ENCODE data around the gene C1QTNF5. TPM values are rescaled to one million over a fixed set of nuclear protein-coding genes. Genes with fewer than 3 reads are reported as not detected.

Gene C1QTNF5
- total RNA-seq, 6 experiments from 2014 or later = 8.2 to 16.1 (median 15.1) TPM

GRCh38 chr11:119371067-119371601 is 30.5 kb upstream of the C1QTNF5 start:
- peaks cover 3% of the 10 kb centered on the region for H3K27me3 Mint-ChIP-seq (ENCODE audit: insufficient read depth)
- no peak for TF ChIP-seq CTCF (IDR thresholded peaks at IDR 0.05)
- no peak for DNase-seq
- H3K27ac Mint-ChIP-seq = no peak overlapping the region
- no peak overlapping the region for H3K4me3 Mint-ChIP-seq
- H3K36me3 Mint-ChIP-seq (ENCODE audit: low read depth) = no peaks in the 10 kb centered on the region
- H3K4me1 Mint-ChIP-seq (ENCODE audit: low read depth) = peaks cover 34% of the 10 kb centered on the region
- H3K9me3 Mint-ChIP-seq = no peaks in the 10 kb centered on the region

GRCh38 chr11:119370486-119371046 is 29.9 kb upstream of the C1QTNF5 start:
- peaks cover 3% of the 10 kb centered on the region for H3K27me3 Mint-ChIP-seq (ENCODE audit: insufficient read depth)
- no peaks in the 10 kb centered on the region for H3K9me3 Mint-ChIP-seq
- peaks cover 28% of the 10 kb centered on the region for H3K4me1 Mint-ChIP-seq (ENCODE audit: low read depth)
- no peaks in the 10 kb centered on the region for H3K36me3 Mint-ChIP-seq (ENCODE audit: low read depth)
- no peak overlapping the region for H3K27ac Mint-ChIP-seq
- H3K4me3 Mint-ChIP-seq = no peak overlapping the region
- no peak for TF ChIP-seq CTCF (IDR thresholded peaks at IDR 0.05)
- no peak for DNase-seq

GRCh38 chr11:119369132-119369925 is 28.6 kb upstream of the C1QTNF5 start:
- Mint-ChIP-seq H3K4me1 (ENCODE audit: low read depth) (peaks cover 27% of the 10 kb centered on the region), H3K36me3 (ENCODE audit: low read depth) (no peaks in the 10 kb centered on the region; the same call in 1 of the 2 replicates), H3K9me3 (no peaks in the 10 kb centered on the region), H3K27ac (no peak overlapping the region), H3K4me3 (no peak overlapping the region), H3K27me3 (ENCODE audit: insufficient read depth) (peaks cover 4% of the 10 kb centered on the region)
- no peak for DNase-seq
- TF ChIP-seq CTCF (IDR thresholded peaks at IDR 0.05) = no peak; the same call in 1 of the 2 replicates

GRCh38 chr11:119368121-119369034 is 27.7 kb upstream of the C1QTNF5 start:
- peaks cover 4% of the 10 kb centered on the region for H3K27me3 Mint-ChIP-seq (ENCODE audit: insufficient read depth)
- no peaks in the 10 kb centered on the region for H3K9me3 Mint-ChIP-seq
- no peak for TF ChIP-seq CTCF (IDR thresholded peaks at IDR 0.05)
- no peak for DNase-seq
- H3K36me3 Mint-ChIP-seq (ENCODE audit: low read depth) = no peaks in the 10 kb centered on the region; the same call in 1 of the 2 replicates
- no peak overlapping the region for H3K27ac Mint-ChIP-seq
- peaks cover 24% of the 10 kb centered on the region for H3K4me1 Mint-ChIP-seq (ENCODE audit: low read depth)
- no peak overlapping the region for H3K4me3 Mint-ChIP-seq

- no peaks in the 10 kb centered on the region for H3K9me3 Mint-ChIP-seq
- H3K4me3 Mint-ChIP-seq = no peak overlapping the region
- peaks cover 5% of the 10 kb centered on the region for H3K27me3 Mint-ChIP-seq (ENCODE audit: insufficient read depth)
- no peak for TF ChIP-seq CTCF (IDR thresholded peaks at IDR 0.05)
- H3K36me3 Mint-ChIP-seq (ENCODE audit: low read depth) = no peaks in the 10 kb centered on the region; the same call in 1 of the 2 replicates
- DNase-seq = no peak
- H3K27ac Mint-ChIP-seq = no peak overlapping the region
- H3K4me1 Mint-ChIP-seq (ENCODE audit: low read depth) = peaks cover 25% of the 10 kb centered on the region
Measured at GRCh38 chr11:119367661-119368120, 27.0 kb upstream of the C1QTNF5 start.
